Measurements from ENCODE around the gene MYB.
"Not testable (repeated sequence)": the region's sequence is repeated elsewhere in the genome, so short reads cannot be mapped to it uniquely, and the experiment has no call there.

The MYB gene

GRCh38 chr6:135164387-135164786 lies 16.7 kb upstream of the MYB start:
- DNase-seq (ENCODE audit: low read depth) = not testable (repeated sequence)

GRCh38 chr6:135165031-135165430 lies 16.1 kb upstream of the MYB start:
- no peak for DNase-seq (ENCODE audit: low read depth)

- no peak for DNase-seq (ENCODE audit: low read depth)
Measured at GRCh38 chr6:135166515-135166914, 14.6 kb upstream of the MYB start.

GRCh38 chr6:135167617-135168016 lies 13.5 kb upstream of the MYB start:
- no peak for DNase-seq (ENCODE audit: low read depth)

GRCh38 chr6:135168766-135169165 lies 12.3 kb upstream of the MYB start:
- DNase-seq (ENCODE audit: low read depth) = no peak

GRCh38 chr6:135170238-135170637 lies 10.9 kb upstream of the MYB start:
- DNase-seq (ENCODE audit: low read depth) = no peak

- DNase-seq (ENCODE audit: low read depth) = no peak
Measured at GRCh38 chr6:135170849-135171248, 10.3 kb upstream of the MYB start.

GRCh38 chr6:135173242-135173988 lies 7.7 kb upstream of the MYB start:
- DNase-seq (ENCODE audit: low read depth) = no peak

- DNase-seq (ENCODE audit: low read depth) = no peak
Measured at GRCh38 chr6:135173989-135174484, 7.1 kb upstream of the MYB start.

GRCh38 chr6:135176058-135176457 lies 5.0 kb upstream of the MYB start:
- DNase-seq (ENCODE audit: low read depth) = no peak

- DNase-seq (ENCODE audit: low read depth) = no peak
Measured at GRCh38 chr6:135176464-135176863, 4.6 kb upstream of the MYB start.

GRCh38 chr6:135179372-135179771 lies 1.7 kb upstream of the MYB start:
- peak; percentile 5 for DNase-seq (ENCODE audit: low read depth)

GRCh38 chr6:135179920-135180541 lies 1.1 kb upstream of the MYB start:
- DNase-seq (ENCODE audit: low read depth) = peak; percentile 27

GRCh38 chr6:135181333-135182070 lies 394 bp downstream of the MYB start:
- DNase-seq (ENCODE audit: low read depth) = peak; percentile 23

- peak; percentile 19 for DNase-seq (ENCODE audit: low read depth)
Measured at GRCh38 chr6:135182071-135183001, 1.2 kb downstream of the MYB start.

- DNase-seq (ENCODE audit: low read depth) = no peak
Measured at GRCh38 chr6:135183002-135183531, 2.0 kb downstream of the MYB start.

- DNase-seq (ENCODE audit: low read depth) = peak; percentile 33
Measured at GRCh38 chr6:135183532-135184440, 2.7 kb downstream of the MYB start.

- no peak for DNase-seq (ENCODE audit: low read depth)
Measured at GRCh38 chr6:135185483-135185882, 4.4 kb downstream of the MYB start.

- no peak for DNase-seq (ENCODE audit: low read depth)
Measured at GRCh38 chr6:135186255-135186654, 5.1 kb downstream of the MYB start.

- DNase-seq (ENCODE audit: low read depth) = no peak
Measured at GRCh38 chr6:135187372-135187771, 6.3 kb downstream of the MYB start.

Data from EH (cell line).